GM12801 (cell line): ENCODE results near the gene OSBPL9.

Source experiments
- TF ChIP-seq, protein P1 (sequence below): IDR thresholded peaks from one replicate; pipeline ENCODE4 v1.5.1; 2011; ENCODE audit warnings: control low read depth; ENCODE audit not compliant: insufficient read length; ENCODE audit errors: extremely low read depth

Gene OSBPL9

GRCh38 chr1:51661081-51661518 is 44.2 kb downstream of the OSBPL9 start:
- TF ChIP-seq, protein P1, sequence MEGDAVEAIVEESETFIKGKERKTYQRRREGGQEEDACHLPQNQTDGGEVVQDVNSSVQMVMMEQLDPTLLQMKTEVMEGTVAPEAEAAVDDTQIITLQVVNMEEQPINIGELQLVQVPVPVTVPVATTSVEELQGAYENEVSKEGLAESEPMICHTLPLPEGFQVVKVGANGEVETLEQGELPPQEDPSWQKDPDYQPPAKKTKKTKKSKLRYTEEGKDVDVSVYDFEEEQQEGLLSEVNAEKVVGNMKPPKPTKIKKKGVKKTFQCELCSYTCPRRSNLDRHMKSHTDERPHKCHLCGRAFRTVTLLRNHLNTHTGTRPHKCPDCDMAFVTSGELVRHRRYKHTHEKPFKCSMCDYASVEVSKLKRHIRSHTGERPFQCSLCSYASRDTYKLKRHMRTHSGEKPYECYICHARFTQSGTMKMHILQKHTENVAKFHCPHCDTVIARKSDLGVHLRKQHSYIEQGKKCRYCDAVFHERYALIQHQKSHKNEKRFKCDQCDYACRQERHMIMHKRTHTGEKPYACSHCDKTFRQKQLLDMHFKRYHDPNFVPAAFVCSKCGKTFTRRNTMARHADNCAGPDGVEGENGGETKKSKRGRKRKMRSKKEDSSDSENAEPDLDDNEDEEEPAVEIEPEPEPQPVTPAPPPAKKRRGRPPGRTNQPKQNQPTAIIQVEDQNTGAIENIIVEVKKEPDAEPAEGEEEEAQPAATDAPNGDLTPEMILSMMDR: no peak

- TF ChIP-seq, protein P1: no peak
These were observed 46.2 kb downstream of the OSBPL9 start for GRCh38 chr1:51663105-51663504.

- TF ChIP-seq, protein P1: no peak
These were observed 46.8 kb downstream of the OSBPL9 start for GRCh38 chr1:51663721-51664120.

DNA sequence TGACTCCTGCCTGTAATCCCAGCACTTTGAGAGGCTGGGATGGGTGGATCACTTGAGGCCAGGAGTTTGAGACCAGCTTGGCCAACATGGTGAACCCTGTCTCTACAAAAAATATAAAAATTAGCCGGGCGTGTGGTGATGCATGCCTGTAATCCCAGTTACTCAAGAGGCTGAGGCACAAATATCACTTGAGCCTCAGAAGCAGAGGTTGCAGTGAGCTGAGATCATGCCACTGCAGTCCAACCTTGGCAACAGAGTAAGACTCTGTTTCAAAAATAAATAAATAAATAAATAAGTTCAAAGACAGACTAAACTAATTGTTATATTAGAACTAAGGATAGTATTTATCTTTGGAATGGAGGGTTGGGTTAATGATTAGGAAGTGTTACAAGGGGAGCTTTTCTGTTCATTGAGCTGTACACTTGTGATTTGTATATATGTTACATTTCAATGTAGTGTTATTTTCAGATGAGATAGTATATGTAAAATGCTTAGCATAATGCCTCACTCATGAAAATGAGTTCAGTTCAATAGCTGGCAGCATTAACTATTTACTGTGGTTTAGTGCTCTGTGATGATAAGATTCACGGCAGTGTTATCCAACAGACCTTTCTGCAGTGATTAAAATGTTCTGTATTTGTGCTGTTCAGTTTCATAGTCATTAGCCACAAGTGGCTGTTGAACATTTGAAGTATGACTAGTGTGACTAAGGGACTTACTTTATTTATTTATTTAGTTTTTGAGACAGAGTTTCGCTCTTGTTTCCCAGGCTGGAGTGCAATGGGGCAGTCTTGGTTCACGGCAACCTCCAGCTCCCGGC is 47.7 kb downstream of the OSBPL9 start:
- TF ChIP-seq, protein P1: no peak

- TF ChIP-seq, protein P1: no peak
These were observed 49.6 kb downstream of the OSBPL9 start for GRCh38 chr1:51666478-51666877.

GRCh38 chr1:51667561-51667960 is 50.7 kb downstream of the OSBPL9 start:
- TF ChIP-seq, protein P1: no peak

- TF ChIP-seq, protein P1: no peak
These were observed 52.4 kb downstream of the OSBPL9 start for GRCh38 chr1:51669272-51669671.
